WTC11 (cell line): Measurements from ENCODE around the gene LIF. TPM values are rescaled to one million over a fixed set of nuclear protein-coding genes. Genes with fewer than 3 reads are reported as not detected.

Source experiments
- ATAC-seq: fragments of 200-7000 bp; cut with Tn5 transposase; 2 replicates; pipeline ENCODE4 v1.10.0; 2021; ENCODE audit warnings: mild to moderate bottlenecking, moderate library complexity
- CTCF ChIA-PET: fragments of 300-600 bp; sonication (Branson Sonifier 250); formaldehyde crosslinking; loops from one replicate; lab custom pipeline; 2021; ENCODE audit warnings: antibody characterized with exemption; lab: Charles Lee
- POLR2A ChIA-PET: fragments of 350-600 bp; sonication (Branson Sonifier 250); formaldehyde crosslinking; loops from one replicate; lab custom pipeline; 2021; ENCODE audit warnings: antibody characterized with exemption; lab: Charles Lee
- DNase-seq: peaks from one replicate; pipeline ENCODE4 v3.0.0; 2021; ENCODE audit warnings: low spot score
- H3K27ac Mint-ChIP-seq: 2 replicates; pipeline ENCODE4 v1.8.0; 2021; ENCODE audit warnings: mixed read lengths
- H3K27me3 Mint-ChIP-seq: 2 replicates; pipeline ENCODE4 v1.8.0; 2021; ENCODE audit warnings: low read depth, mild to moderate bottlenecking, moderate library complexity, mixed read lengths
- H3K36me3 Mint-ChIP-seq: 2 replicates; pipeline ENCODE4 v1.8.0; 2021; ENCODE audit warnings: mixed read lengths
- H3K4me1 Mint-ChIP-seq: 2 replicates; pipeline ENCODE4 v1.8.0; 2022; ENCODE audit warnings: mixed read lengths
- H3K4me3 Mint-ChIP-seq: 2 replicates; pipeline ENCODE4 v1.8.0; 2021; ENCODE audit warnings: mild to moderate bottlenecking, moderate library complexity, mixed read lengths
- H3K9me3 Mint-ChIP-seq: 2 replicates; pipeline ENCODE4 v1.8.0; 2021; ENCODE audit warnings: mixed read lengths
- CDX4 ChIP-seq: fragments of 250-450 bp; sonication (Bioruptor Pico); IDR thresholded peaks from 2 replicates; pipeline ENCODE4 v1.9.0; 2021; ENCODE audit warnings: moderate library complexity, mild to moderate bottlenecking, inconsistent platforms, borderline replicate concordance
- ERG ChIP-seq: fragments of 250-450 bp; sonication (Bioruptor Pico); IDR thresholded peaks from 2 replicates; pipeline ENCODE4 v1.8.0; 2021; ENCODE audit warnings: mild to moderate bottlenecking
- FOXP4 ChIP-seq: sonication (generic); formaldehyde crosslinking; IDR thresholded peaks from 2 replicates; pipeline ENCODE4 v1.8.0; 2022; ENCODE audit warnings: mild to moderate bottlenecking, missing genetic modification reagents
- SOX15 ChIP-seq: fragments of 250-450 bp; sonication (Bioruptor Pico); IDR thresholded peaks from 2 replicates; pipeline ENCODE4 v1.9.0; 2021; ENCODE audit warnings: mild to moderate bottlenecking
- STAT6 ChIP-seq: sonication (generic); formaldehyde crosslinking; conservative IDR thresholded peaks from 2 replicates; pipeline ENCODE4 v1.8.1; 2023; ENCODE audit warnings: mild to moderate bottlenecking, low read depth, missing genetic modification reagents, moderate library complexity
- TEAD4 ChIP-seq: sonication (generic); formaldehyde crosslinking; IDR thresholded peaks from 2 replicates; pipeline ENCODE4 v1.8.0; 2022; ENCODE audit warnings: mild to moderate bottlenecking, missing genetic modification reagents
- ZMAT4 ChIP-seq: fragments of 250-450 bp; sonication (Bioruptor Pico); IDR thresholded peaks from 2 replicates; pipeline ENCODE4 v1.9.0; 2021; ENCODE audit warnings: mild to moderate bottlenecking
- ZNF232 ChIP-seq: sonication (generic); formaldehyde crosslinking; IDR thresholded peaks from 2 replicates; pipeline ENCODE4 v1.8.0; 2022; ENCODE audit warnings: mild to moderate bottlenecking, missing genetic modification reagents
- ZNF416 ChIP-seq: fragments of 250-450 bp; sonication (Bioruptor Pico); IDR thresholded peaks from 2 replicates; pipeline ENCODE4 v1.9.0; 2021; ENCODE audit warnings: mild to moderate bottlenecking, inconsistent platforms
- ZNF512 ChIP-seq: sonication (generic); formaldehyde crosslinking; IDR thresholded peaks from 2 replicates; pipeline ENCODE4 v1.8.1; 2022; ENCODE audit warnings: missing genetic modification reagents, borderline replicate concordance
- total RNA-seq: library from RNA; stranded (reverse); gene quantifications from 3 replicates; pipeline ENCODE4 v1.2.3, GENCODE V29; 2021

The LIF gene
- total RNA-seq, 1 experiment from 2014 or later, result 7.2 TPM

- 0 out of 2 replicates have a peak overlapping the region, but pooled peaks have one; percentile 6 for H3K27ac Mint-ChIP-seq
Measured at GRCh38 chr22:30220338-30221012, 26.1 kb downstream of the LIF start.

GRCh38 chr22:30219668-30220278, 26.8 kb downstream of the LIF start:
- no peak for TF ChIP-seq CDX4 (CRISPR knock-in tag)
- peak; percentile 84; the same call in 1 of the 2 replicates for TF ChIP-seq ZNF512 (CRISPR knock-in tag)
- no peak for TF ChIP-seq TEAD4
- TF ChIP-seq ZMAT4, result no peak
- POLR2A ChIA-PET, result interaction anchor here (0.6 kb wide), 1 partner anchor 17 kb away, joined by 3 read pairs; no protein-coding TSS in a partner anchor
- CTCF ChIA-PET, result no interaction called here
- peaks cover 4% of the 10 kb centered on the region; the same call in 1 of the 2 replicates for H3K27me3 Mint-ChIP-seq
- no peaks in the 10 kb centered on the region for H3K9me3 Mint-ChIP-seq
- ATAC-seq (no peak), DNase-seq (no peak)
- H3K4me3 Mint-ChIP-seq, result no peak overlapping the region
- H3K27ac Mint-ChIP-seq, result no peak overlapping the region
- no peaks in the 10 kb centered on the region for H3K36me3 Mint-ChIP-seq
- H3K4me1 Mint-ChIP-seq, result peaks cover 11% of the 10 kb centered on the region

More at GRCh38 chr22:30220338-30221012, 26.1 kb downstream of the LIF start:
- Mint-ChIP-seq H3K4me3 (no peak overlapping the region), H3K36me3 (no peaks in the 10 kb centered on the region), H3K9me3 (no peaks in the 10 kb centered on the region), H3K27me3 (peaks cover 3% of the 10 kb centered on the region; the same call in 1 of the 2 replicates), H3K4me1 (peaks cover 5% of the 10 kb centered on the region; the same call in 1 of the 2 replicates)
- TF ChIP-seq CDX4 (CRISPR knock-in tag), result no peak
- no peak for TF ChIP-seq SOX15
- no peak for TF ChIP-seq ZNF232 (CRISPR knock-in tag)
- no peak for TF ChIP-seq ZNF416 (CRISPR knock-in tag)
- TF ChIP-seq ERG (CRISPR knock-in tag), result no peak
- TF ChIP-seq FOXP4 (CRISPR knock-in tag), result no peak
- TF ChIP-seq ZMAT4, result no peak
- TF ChIP-seq STAT6 (CRISPR knock-in tag), result no peak
- DNase-seq, result no peak
- ATAC-seq, result no peak
- POLR2A ChIA-PET, result interaction anchor here (0.6 kb wide), 1 partner anchor 18 kb away, joined by 3 read pairs; no protein-coding TSS in a partner anchor
- CTCF ChIA-PET, result no interaction called here
